OCI-LY1 (cell line): Measurements from ENCODE around the gene HTR3B.

ENCODE experiments used
- H2AFZ ChIP-seq: fragments of 200-600 bp; sonication (generic), shearing (Covaris generic); 2 replicates; pipeline ENCODE4 v1.6.0; 2014; ENCODE audit warnings: antibody characterized with exemption, mild to moderate bottlenecking, low read length
- H3F3A ChIP-seq: fragments of 200-600 bp; sonication (generic), shearing (Covaris generic); 2 replicates; pipeline ENCODE4 v1.6.0; 2014; ENCODE audit warnings: mild to moderate bottlenecking, antibody characterized with exemption, low read length, moderate library complexity; ENCODE audit not compliant: insufficient read depth
- H3K27ac ChIP-seq: fragments of 200-600 bp; sonication (generic); 2 replicates; pipeline ENCODE4 v1.5.1; 2014; ENCODE audit warnings: low read length, mixed run types, mild to moderate bottlenecking, low read depth; ENCODE audit not compliant: poor library complexity, severe bottlenecking
- H3K27me3 ChIP-seq: fragments of 200-600 bp; sonication (generic); 2 replicates; pipeline ENCODE4 v1.6.0; 2014; ENCODE audit warnings: antibody characterized with exemption, mild to moderate bottlenecking, low read length, moderate library complexity; ENCODE audit not compliant: insufficient read depth
- H3K36me3 ChIP-seq: fragments of 200-600 bp; sonication (generic); 2 replicates; pipeline ENCODE4 v1.6.1; 2014; ENCODE audit warnings: mild to moderate bottlenecking, antibody characterized with exemption, low read length, moderate library complexity, mixed read lengths; ENCODE audit not compliant: insufficient read depth
- H3K4me1 ChIP-seq: fragments of 200-600 bp; sonication (generic); 2 replicates; pipeline ENCODE4 v1.5.1; 2014; ENCODE audit warnings: mild to moderate bottlenecking, low read length, moderate library complexity; ENCODE audit not compliant: insufficient read depth, severe bottlenecking
- H3K4me2 ChIP-seq: fragments of 200-600 bp; sonication (generic), shearing (Covaris generic); 2 replicates; pipeline ENCODE4 v1.6.1; 2014; ENCODE audit warnings: low read length
- H3K4me3 ChIP-seq: fragments of 200-600 bp; sonication (generic); 2 replicates; pipeline ENCODE4 v1.5.1; 2014; ENCODE audit warnings: low read length, low read depth, mild to moderate bottlenecking, mixed read lengths; ENCODE audit not compliant: poor library complexity, severe bottlenecking
- H3K79me2 ChIP-seq: fragments of 200-600 bp; shearing (Covaris generic); 2 replicates; pipeline ENCODE4 v1.6.1; 2016; ENCODE audit warnings: mixed run types, low read length, mixed read lengths; ENCODE audit not compliant: insufficient read depth
- H3K9ac ChIP-seq: fragments of 200-600 bp; sonication (generic), shearing (Covaris generic); 2 replicates; pipeline ENCODE4 v1.6.1; 2014; ENCODE audit warnings: mild to moderate bottlenecking, low read length, mixed read lengths
- H3K9me2 ChIP-seq: fragments of 200-600 bp; sonication (generic), shearing (Covaris generic); 2 replicates; pipeline ENCODE4 v1.6.1; 2014; ENCODE audit warnings: low read depth, mild to moderate bottlenecking, low read length, mixed read lengths
- H3K9me3 ChIP-seq: fragments of 200-600 bp; shearing (Covaris generic); 2 replicates; pipeline ENCODE4 v1.6.1; 2014; ENCODE audit warnings: low read length, mixed read lengths
- H4K20me1 ChIP-seq: fragments of 200-600 bp; sonication (generic), shearing (Covaris generic); 2 replicates; pipeline ENCODE4 v1.6.0; 2016; ENCODE audit warnings: mild to moderate bottlenecking, low read length; ENCODE audit not compliant: insufficient read depth
- EZH2 ChIP-seq: fragments of 200-600 bp; sonication (generic), shearing (Covaris generic); IDR thresholded peaks from 2 replicates; pipeline ENCODE4 v1.8.0; 2017; ENCODE audit warnings: borderline replicate concordance, mixed run types, mild to moderate bottlenecking, antibody characterized with exemption, low read length, moderate library complexity, mixed read lengths
- TF ChIP-seq, protein P1 (sequence below): fragments of 200-600 bp; sonication (generic), shearing (Covaris generic); IDR thresholded peaks from 2 replicates; pipeline ENCODE4 v1.5.1; 2017; ENCODE audit warnings: mild to moderate bottlenecking, antibody characterized with exemption, low read length, moderate library complexity, mixed read lengths

The HTR3B gene

DNA sequence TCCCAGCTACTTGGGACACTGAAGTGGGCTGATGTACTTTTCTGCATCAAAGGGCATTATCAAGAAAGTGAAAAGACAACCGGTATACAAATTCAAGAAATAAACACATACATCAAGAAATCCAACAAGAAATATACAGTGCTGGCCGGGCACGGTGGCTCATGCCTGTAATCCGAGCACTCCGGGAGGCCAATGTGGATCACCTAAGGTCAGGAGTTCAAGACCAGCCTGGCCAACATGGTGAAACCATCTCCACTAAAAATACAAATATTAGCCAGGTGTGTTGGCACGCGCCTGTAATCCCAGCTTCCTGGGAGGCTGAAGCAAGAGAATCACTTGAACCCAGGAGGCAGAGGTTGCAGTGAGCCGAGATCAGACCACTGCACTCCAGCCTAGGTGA, 38.7 kb upstream of the HTR3B start:
- no peaks in the 10 kb centered on the region for H3F3A ChIP-seq
- H3K36me3 ChIP-seq, result peaks cover 5% of the 10 kb centered on the region; the same call in 1 of the 2 replicates
- H4K20me1 ChIP-seq, result no peaks in the 10 kb centered on the region
- no peaks in the 10 kb centered on the region for H3K9me2 ChIP-seq
- no peaks in the 10 kb centered on the region for H3K27me3 ChIP-seq
- H2AFZ ChIP-seq, result no peak overlapping the region
- no peaks in the 10 kb centered on the region for H3K9me3 ChIP-seq
- TF ChIP-seq, protein P1, sequence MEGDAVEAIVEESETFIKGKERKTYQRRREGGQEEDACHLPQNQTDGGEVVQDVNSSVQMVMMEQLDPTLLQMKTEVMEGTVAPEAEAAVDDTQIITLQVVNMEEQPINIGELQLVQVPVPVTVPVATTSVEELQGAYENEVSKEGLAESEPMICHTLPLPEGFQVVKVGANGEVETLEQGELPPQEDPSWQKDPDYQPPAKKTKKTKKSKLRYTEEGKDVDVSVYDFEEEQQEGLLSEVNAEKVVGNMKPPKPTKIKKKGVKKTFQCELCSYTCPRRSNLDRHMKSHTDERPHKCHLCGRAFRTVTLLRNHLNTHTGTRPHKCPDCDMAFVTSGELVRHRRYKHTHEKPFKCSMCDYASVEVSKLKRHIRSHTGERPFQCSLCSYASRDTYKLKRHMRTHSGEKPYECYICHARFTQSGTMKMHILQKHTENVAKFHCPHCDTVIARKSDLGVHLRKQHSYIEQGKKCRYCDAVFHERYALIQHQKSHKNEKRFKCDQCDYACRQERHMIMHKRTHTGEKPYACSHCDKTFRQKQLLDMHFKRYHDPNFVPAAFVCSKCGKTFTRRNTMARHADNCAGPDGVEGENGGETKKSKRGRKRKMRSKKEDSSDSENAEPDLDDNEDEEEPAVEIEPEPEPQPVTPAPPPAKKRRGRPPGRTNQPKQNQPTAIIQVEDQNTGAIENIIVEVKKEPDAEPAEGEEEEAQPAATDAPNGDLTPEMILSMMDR, result no peak
- no peak for TF ChIP-seq EZH2
- no peak overlapping the region for H3K4me3 ChIP-seq
- H3K4me2 ChIP-seq, result no peak overlapping the region
- H3K4me1 ChIP-seq, result peaks cover 7% of the 10 kb centered on the region
- H3K9ac ChIP-seq, result no peak overlapping the region
- no peak overlapping the region for H3K27ac ChIP-seq
- H3K79me2 ChIP-seq, result 0 out of 2 replicates have a peak, but pooled peaks cover 12% of the 10 kb centered on the region

DNA sequence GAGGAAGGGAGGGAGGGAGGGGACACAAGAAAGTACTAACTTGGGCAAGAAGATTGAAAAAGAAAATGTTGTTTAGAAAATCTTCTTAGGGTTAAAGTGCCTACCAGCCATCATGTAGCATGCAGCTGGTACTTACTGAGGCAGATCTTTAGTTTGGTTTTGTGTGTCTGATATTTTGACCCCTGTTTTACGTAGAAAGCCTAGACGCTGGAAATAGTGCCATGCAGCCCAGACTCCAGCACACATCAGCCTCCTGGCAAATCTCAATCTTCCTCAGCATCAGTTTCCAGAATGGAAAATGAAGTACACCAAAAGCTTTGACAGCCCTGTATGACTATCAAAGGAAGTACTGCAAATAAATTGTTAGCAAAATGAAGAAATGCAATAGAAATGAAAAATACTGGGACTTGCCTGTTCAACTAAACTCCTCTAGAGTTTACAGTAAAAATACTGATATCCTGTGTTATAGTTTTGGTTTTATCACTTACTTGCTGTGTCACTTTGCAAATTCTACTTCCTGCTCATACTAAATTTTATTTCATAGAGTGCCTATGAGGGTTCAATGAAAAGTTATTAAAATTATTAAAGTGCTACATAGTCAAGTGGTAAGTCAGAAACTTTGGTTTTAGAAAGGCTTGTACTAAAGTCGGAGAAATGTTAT, 36.6 kb upstream of the HTR3B start:
- H4K20me1 ChIP-seq, result no peaks in the 10 kb centered on the region
- no peak overlapping the region for H3K27ac ChIP-seq
- H3K36me3 ChIP-seq, result peaks cover 5% of the 10 kb centered on the region
- peaks cover 5% of the 10 kb centered on the region for H3K4me1 ChIP-seq
- no peak overlapping the region for H3K9ac ChIP-seq
- TF ChIP-seq EZH2, result no peak
- TF ChIP-seq, protein P1, result no peak
- no peaks in the 10 kb centered on the region for H3K9me3 ChIP-seq
- H3F3A ChIP-seq, result no peaks in the 10 kb centered on the region
- H3K4me3 ChIP-seq, result no peak overlapping the region
- H3K27me3 ChIP-seq, result no peaks in the 10 kb centered on the region
- no peak overlapping the region for H2AFZ ChIP-seq
- 0 out of 2 replicates have a peak, but pooled peaks cover 7% of the 10 kb centered on the region for H3K79me2 ChIP-seq
- H3K9me2 ChIP-seq, result no peaks in the 10 kb centered on the region
- no peak overlapping the region for H3K4me2 ChIP-seq

DNA sequence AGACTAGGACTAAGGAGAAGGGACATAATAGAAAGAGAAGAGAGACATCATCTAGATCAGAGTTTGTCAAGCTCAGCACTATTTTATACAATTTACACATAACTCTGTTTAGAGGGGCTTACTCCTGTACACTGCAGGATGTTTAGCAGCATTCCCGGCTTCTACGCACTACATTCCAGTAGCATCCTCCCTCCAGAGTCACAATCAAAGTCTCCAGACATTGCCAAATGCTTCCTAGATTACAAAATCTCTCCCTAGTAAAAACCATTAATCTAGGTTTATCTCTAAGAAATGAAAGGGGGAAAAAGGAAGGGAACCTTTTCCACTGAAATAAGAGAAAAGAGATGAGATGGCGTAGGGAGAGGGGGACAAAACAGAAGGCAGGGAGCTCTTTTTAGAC, 33.3 kb upstream of the HTR3B start:
- Histone ChIP-seq H3K27me3 (no peaks in the 10 kb centered on the region), H3F3A (no peaks in the 10 kb centered on the region), H3K4me1 (peaks cover 23% of the 10 kb centered on the region), H4K20me1 (no peaks in the 10 kb centered on the region), H3K4me3 (no peak overlapping the region), H3K4me2 (no peak overlapping the region), H3K36me3 (peaks cover 5% of the 10 kb centered on the region), H3K9ac (no peak overlapping the region), H3K27ac (no peak overlapping the region), H3K79me2 (0 out of 2 replicates have a peak, but pooled peaks cover 4% of the 10 kb centered on the region), H2AFZ (no peak overlapping the region), H3K9me2 (no peaks in the 10 kb centered on the region), H3K9me3 (no peaks in the 10 kb centered on the region)
- no peak for TF ChIP-seq EZH2
- TF ChIP-seq, protein P1, result no peak
